Measurements from ENCODE around the gene INTS3.

INTS3 gene

DNA sequence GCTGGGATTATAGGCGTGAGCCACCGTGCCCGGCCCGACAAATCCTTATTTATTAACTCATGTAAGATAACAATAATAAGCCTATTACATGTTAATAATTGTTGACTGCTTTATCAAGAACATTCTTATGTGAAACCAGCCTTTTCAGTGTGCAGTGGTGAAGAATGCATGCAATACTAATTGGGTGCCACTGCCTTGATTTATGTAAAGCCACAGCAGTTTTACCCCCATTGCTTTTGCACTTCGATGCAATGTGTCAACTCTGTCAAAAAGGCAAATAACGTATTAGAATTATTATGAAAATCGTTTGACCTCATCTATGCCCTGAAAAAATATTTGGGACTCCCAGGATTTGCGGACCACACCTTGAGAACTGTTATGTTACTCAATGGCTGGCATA is 31.1 kb upstream of the INTS3 start:
- no peak for DNase-seq (ENCODE audit: low read depth)
- TF ChIP-seq, protein P1, sequence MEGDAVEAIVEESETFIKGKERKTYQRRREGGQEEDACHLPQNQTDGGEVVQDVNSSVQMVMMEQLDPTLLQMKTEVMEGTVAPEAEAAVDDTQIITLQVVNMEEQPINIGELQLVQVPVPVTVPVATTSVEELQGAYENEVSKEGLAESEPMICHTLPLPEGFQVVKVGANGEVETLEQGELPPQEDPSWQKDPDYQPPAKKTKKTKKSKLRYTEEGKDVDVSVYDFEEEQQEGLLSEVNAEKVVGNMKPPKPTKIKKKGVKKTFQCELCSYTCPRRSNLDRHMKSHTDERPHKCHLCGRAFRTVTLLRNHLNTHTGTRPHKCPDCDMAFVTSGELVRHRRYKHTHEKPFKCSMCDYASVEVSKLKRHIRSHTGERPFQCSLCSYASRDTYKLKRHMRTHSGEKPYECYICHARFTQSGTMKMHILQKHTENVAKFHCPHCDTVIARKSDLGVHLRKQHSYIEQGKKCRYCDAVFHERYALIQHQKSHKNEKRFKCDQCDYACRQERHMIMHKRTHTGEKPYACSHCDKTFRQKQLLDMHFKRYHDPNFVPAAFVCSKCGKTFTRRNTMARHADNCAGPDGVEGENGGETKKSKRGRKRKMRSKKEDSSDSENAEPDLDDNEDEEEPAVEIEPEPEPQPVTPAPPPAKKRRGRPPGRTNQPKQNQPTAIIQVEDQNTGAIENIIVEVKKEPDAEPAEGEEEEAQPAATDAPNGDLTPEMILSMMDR (IDR thresholded peaks at IDR 0.05; ENCODE audit: low read depth, low read length, missing control alignments): no peak
- no peak overlapping the region for H3K4me3 ChIP-seq (ENCODE audit: low read depth, low read length)

DNA sequence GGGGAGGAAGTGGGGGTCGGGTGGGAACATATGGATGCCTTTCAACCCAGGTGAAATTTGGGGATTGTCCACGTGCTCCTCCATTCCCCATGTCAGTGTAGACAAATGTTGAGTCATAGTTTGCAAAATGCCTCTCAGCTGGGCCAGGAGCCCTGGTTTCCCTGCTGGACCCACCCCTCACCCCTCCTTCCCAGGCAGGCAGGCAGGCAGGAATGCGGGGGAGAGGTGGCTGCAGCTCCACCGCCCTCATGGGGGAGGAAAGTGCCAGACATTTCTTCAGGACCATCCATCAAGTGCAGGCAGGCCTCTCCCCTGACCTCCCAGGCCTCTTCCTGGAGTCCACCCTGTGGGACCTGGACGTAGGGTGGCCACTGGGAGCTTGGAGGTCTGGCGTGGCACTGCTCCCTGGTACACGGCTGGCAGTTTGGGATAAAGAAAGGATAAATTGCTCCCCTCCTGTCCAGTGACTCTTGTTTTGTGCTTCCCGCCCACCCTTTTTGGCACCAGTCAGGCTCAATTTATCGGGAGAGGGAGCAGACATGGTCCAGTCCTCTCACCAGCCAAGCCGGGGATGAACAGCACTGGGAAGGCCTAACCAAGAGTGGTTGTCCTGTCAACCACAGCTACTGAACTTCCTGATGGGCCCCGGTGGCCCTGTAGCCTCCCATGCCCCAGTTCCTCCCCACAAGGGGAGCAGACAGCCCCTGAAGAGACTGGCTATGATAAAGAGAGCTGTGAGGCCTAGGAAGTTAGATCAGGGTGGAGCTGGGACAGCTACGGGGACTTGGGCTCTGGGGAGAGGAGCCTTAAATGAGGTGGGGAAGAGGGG is 30.4 kb upstream of the INTS3 start:
- TF ChIP-seq, protein P1 (IDR thresholded peaks at IDR 0.05; ENCODE audit: low read depth, low read length, missing control alignments): no peak
- DNase-seq (ENCODE audit: low read depth): no peak
- H3K4me3 ChIP-seq (ENCODE audit: low read depth, low read length): no peak overlapping the region

GRCh38 chr1:153698020-153698922 is 29.6 kb upstream of the INTS3 start:
- TF ChIP-seq, protein P1 (IDR thresholded peaks at IDR 0.05; ENCODE audit: low read depth, low read length, missing control alignments): no peak
- H3K4me3 ChIP-seq (ENCODE audit: low read depth, low read length): no peak overlapping the region
- DNase-seq (ENCODE audit: low read depth): no peak

GRCh38 chr1:153698923-153699714 is 28.7 kb upstream of the INTS3 start:
- DNase-seq (ENCODE audit: low read depth): no peak
- H3K4me3 ChIP-seq (ENCODE audit: low read depth, low read length): no peak overlapping the region
- TF ChIP-seq, protein P1 (IDR thresholded peaks at IDR 0.05; ENCODE audit: low read depth, low read length, missing control alignments): no peak

- H3K4me3 ChIP-seq (ENCODE audit: low read depth, low read length): no peak overlapping the region
- no peak for DNase-seq (ENCODE audit: low read depth)
- TF ChIP-seq, protein P1 (IDR thresholded peaks at IDR 0.05; ENCODE audit: low read depth, low read length, missing control alignments): no peak
These were observed 28.1 kb upstream of the INTS3 start for GRCh38 chr1:153699768-153700167.

DNA sequence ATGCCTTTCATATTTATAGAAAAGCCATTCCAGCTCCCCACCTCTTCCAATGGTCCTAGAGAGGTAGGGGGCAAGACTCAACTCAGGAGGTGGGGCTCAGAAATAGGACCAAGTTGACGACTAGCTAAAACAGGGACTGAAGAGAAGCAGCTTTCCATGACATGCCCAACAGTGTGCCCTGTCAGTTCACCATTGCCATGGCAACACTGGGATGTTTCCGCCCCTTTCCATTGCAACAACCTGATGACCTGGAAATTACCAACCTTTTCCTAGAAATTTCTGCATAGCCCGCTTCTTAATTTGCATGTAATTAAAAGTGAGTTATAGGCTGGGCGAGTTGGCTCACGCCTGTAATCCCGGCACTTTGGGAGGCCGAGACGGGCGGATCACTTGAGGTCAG is 22.4 kb upstream of the INTS3 start:
- H3K4me3 ChIP-seq (ENCODE audit: low read depth, low read length): no peak overlapping the region
- DNase-seq (ENCODE audit: low read depth): no peak
- TF ChIP-seq, protein P1 (IDR thresholded peaks at IDR 0.05; ENCODE audit: low read depth, low read length, missing control alignments): no peak
